Inflammatory macrophage treated with lipopolysaccharide for 4 hours (primary cell): ENCODE data around the gene TIPIN.
"Not testable (repeated sequence)": the region's sequence is repeated elsewhere in the genome, so short reads cannot be mapped to it uniquely, and the experiment has no call there.

Experiments used
- DNase-seq: peaks from one replicate; pipeline ENCODE4 v3.0.0-alpha.2; 2020

The TIPIN gene

GRCh38 chr15:66356359-66357236, at the start of gene TIPIN:
Gene TIPIN (minus strand): TSS chr15:66356685. CDS start chr15:66352947, 3,738 bp downstream.
- DNase-seq: peak; percentile 98

GRCh38 chr15:66405615-66406014, 49.1 kb upstream of the TIPIN start:
- DNase-seq: no peak

- DNase-seq: no peak
Observed at GRCh38 chr15:66405007-66405406, 48.5 kb upstream of the TIPIN start.

- DNase-seq: no peak
Observed at GRCh38 chr15:66404532-66404931, 48.0 kb upstream of the TIPIN start.

GRCh38 chr15:66404122-66404521, 47.6 kb upstream of the TIPIN start:
- no peak for DNase-seq

- DNase-seq: no peak
Observed at GRCh38 chr15:66403323-66403722, 46.8 kb upstream of the TIPIN start.

- DNase-seq: peak; percentile 33
Observed at GRCh38 chr15:66402761-66403284, 46.3 kb upstream of the TIPIN start.

GRCh38 chr15:66401130-66402021, 44.9 kb upstream of the TIPIN start:
- DNase-seq: no peak

- DNase-seq: peak; percentile 17
Observed at GRCh38 chr15:66400351-66400774, 43.9 kb upstream of the TIPIN start.

- no peak for DNase-seq
Observed at GRCh38 chr15:66399276-66399675, 42.8 kb upstream of the TIPIN start.

GRCh38 chr15:66394915-66395314, 38.4 kb upstream of the TIPIN start:
- no peak for DNase-seq

- DNase-seq: no peak
Observed at GRCh38 chr15:66394472-66394871, 38.0 kb upstream of the TIPIN start.

- DNase-seq: not testable (repeated sequence)
Observed at GRCh38 chr15:66393037-66393436, 36.6 kb upstream of the TIPIN start.

GRCh38 chr15:66390678-66391077, 34.2 kb upstream of the TIPIN start:
- DNase-seq: peak; percentile 74

GRCh38 chr15:66389859-66390381, 33.4 kb upstream of the TIPIN start:
- DNase-seq: peak; percentile 16

GRCh38 chr15:66389098-66389858, 32.8 kb upstream of the TIPIN start:
- no peak for DNase-seq

- no peak for DNase-seq
Observed at GRCh38 chr15:66388576-66388975, 32.1 kb upstream of the TIPIN start.

GRCh38 chr15:66388043-66388363, 31.5 kb upstream of the TIPIN start:
- no peak for DNase-seq

GRCh38 chr15:66387163-66388042, 30.9 kb upstream of the TIPIN start:
- DNase-seq: peak; percentile 68

GRCh38 chr15:66386204-66387123, 30.0 kb upstream of the TIPIN start, which contains the start of gene MAP2K1:
Gene MAP2K1 (plus strand): TSS chr15:66386912. CDS start chr15:66387348, 436 bp downstream.
- DNase-seq: peak; percentile 98
